ENCODE data around the gene NOS1AP. TPM values are rescaled to one million over a fixed set of nuclear protein-coding genes. Genes with fewer than 3 reads are reported as not detected.

NOS1AP gene
- total and polyA plus RNA-seq, 8 donors = 0.25 to 13.8 (median 6.2) TPM

GRCh38 chr1:162327144-162327787 lies 257.8 kb downstream of the NOS1AP start:
- Histone ChIP-seq H3K4me1 (no peaks in the 10 kb centered on the region), H3K27me3 (no peaks in the 10 kb centered on the region), H3K27ac (peak overlapping the region in 1 of 5 donors; percentile 42), H3K36me3 (no peaks in the 10 kb centered on the region), H3K9me3 (no peaks in the 10 kb centered on the region), H3K4me3 (no peak overlapping the region)
- no peak for TF ChIP-seq EP300 (IDR thresholded peaks at IDR 0.05)
- no peak for TF ChIP-seq CTCF (IDR thresholded peaks at IDR 0.05)
- no peak for TF ChIP-seq POLR2AphosphoS5 (IDR thresholded peaks at IDR 0.05)
- TF ChIP-seq POLR2A (IDR thresholded peaks at IDR 0.05) = no peak
- WGBS, 5 donors = 82 to 90% (median 85%) methylated on average over 2 of the region's 2 CpGs
- no peak for DNase-seq
- intact Hi-C loops (cut with DNase I; ENCODE audit: low total_unique reads) = no loop called here

GRCh38 chr1:162327788-162328165 lies 258.3 kb downstream of the NOS1AP start:
- Histone ChIP-seq H3K36me3 (no peaks in the 10 kb centered on the region), H3K27ac (peak overlapping the region in 1 of 5 donors; percentile 42), H3K4me3 (no peak overlapping the region), H3K9me3 (no peaks in the 10 kb centered on the region), H3K4me1 (no peaks in the 10 kb centered on the region), H3K27me3 (no peaks in the 10 kb centered on the region)
- no peak for DNase-seq
- intact Hi-C loops (cut with DNase I; ENCODE audit: low total_unique reads) = no loop called here
- 84 to 94% (median 90%) methylated on average over 1 of the region's 1 CpG for WGBS, 5 donors
- no peak for TF ChIP-seq POLR2AphosphoS5 (IDR thresholded peaks at IDR 0.05)
- TF ChIP-seq EP300 (IDR thresholded peaks at IDR 0.05) = no peak
- no peak for TF ChIP-seq CTCF (IDR thresholded peaks at IDR 0.05)
- TF ChIP-seq POLR2A (IDR thresholded peaks at IDR 0.05) = no peak

GRCh38 chr1:162328512-162328911 lies 259.0 kb downstream of the NOS1AP start:
- no peaks in the 10 kb centered on the region for H3K27me3 ChIP-seq
- H3K27ac ChIP-seq = no peak overlapping the region
- peak in 1 of 2 donors; percentile 12 for DNase-seq
- H3K9me3 ChIP-seq = no peaks in the 10 kb centered on the region
- intact Hi-C loops (cut with DNase I; ENCODE audit: low total_unique reads) = no loop called here
- peaks cover 0 to 3% (median 1%) of the 10 kb centered on the region in 4 donors for H3K36me3 ChIP-seq
- no peaks in the 10 kb centered on the region for H3K4me1 ChIP-seq
- no peak overlapping the region for H3K4me3 ChIP-seq
- TF ChIP-seq POLR2A (IDR thresholded peaks at IDR 0.05) = no peak

- no peak overlapping the region for H3K27ac ChIP-seq
- no peaks in the 10 kb centered on the region for H3K4me1 ChIP-seq
- TF ChIP-seq EP300 (IDR thresholded peaks at IDR 0.05) = no peak
- no peak for TF ChIP-seq CTCF (IDR thresholded peaks at IDR 0.05)
- no peak for TF ChIP-seq POLR2AphosphoS5 (IDR thresholded peaks at IDR 0.05)
- no peak for TF ChIP-seq POLR2A (IDR thresholded peaks at IDR 0.05)
- no peak for DNase-seq
- peaks cover 0 to 4% (median 1%) of the 10 kb centered on the region in 4 donors for H3K36me3 ChIP-seq
- no peaks in the 10 kb centered on the region for H3K9me3 ChIP-seq
- WGBS, 5 donors = 53 to 67% (median 56%) methylated on average over 3 of the region's 3 CpGs
- intact Hi-C loops (cut with DNase I; ENCODE audit: low total_unique reads) = no loop called here
- H3K4me3 ChIP-seq = no peak overlapping the region
- H3K27me3 ChIP-seq = no peaks in the 10 kb centered on the region
Measured at GRCh38 chr1:162329826-162330225, 260.3 kb downstream of the NOS1AP start.

- H3K4me3 ChIP-seq = no peak overlapping the region
- intact Hi-C loops (cut with DNase I; ENCODE audit: low total_unique reads) = no loop called here
- TF ChIP-seq EP300 (IDR thresholded peaks at IDR 0.05) (no peak), CTCF (IDR thresholded peaks at IDR 0.05) (no peak), POLR2A (IDR thresholded peaks at IDR 0.05) (no peak)
- DNase-seq = no peak
- H3K9me3 ChIP-seq = no peaks in the 10 kb centered on the region
- H3K27ac ChIP-seq = no peak overlapping the region
- no peaks in the 10 kb centered on the region for H3K4me1 ChIP-seq
- H3K27me3 ChIP-seq = no peaks in the 10 kb centered on the region
- peaks cover 0 to 4% (median 1%) of the 10 kb centered on the region in 4 donors for H3K36me3 ChIP-seq
Measured at GRCh38 chr1:162333991-162334390, 264.5 kb downstream of the NOS1AP start.

Data from stomach (tissue), 9 donors.